ENCODE measurements around the gene CMTM8.
A peak's percentile ranks its signal among the peaks of the same experiment; 100 is the strongest.

The CMTM8 gene

GRCh38 chr3:32310336-32310735 is 71.9 kb downstream of the CMTM8 start:
- no peak for DNase-seq

- DNase-seq: peak; percentile 40
Measured at GRCh38 chr3:32310918-32311839, 72.7 kb downstream of the CMTM8 start.

- DNase-seq: no peak
Measured at GRCh38 chr3:32312251-32312650, 73.8 kb downstream of the CMTM8 start.

- no peak for DNase-seq
Measured at GRCh38 chr3:32313169-32313568, 74.7 kb downstream of the CMTM8 start.

- DNase-seq: no peak
Measured at GRCh38 chr3:32313723-32314473, 75.4 kb downstream of the CMTM8 start.

DNA sequence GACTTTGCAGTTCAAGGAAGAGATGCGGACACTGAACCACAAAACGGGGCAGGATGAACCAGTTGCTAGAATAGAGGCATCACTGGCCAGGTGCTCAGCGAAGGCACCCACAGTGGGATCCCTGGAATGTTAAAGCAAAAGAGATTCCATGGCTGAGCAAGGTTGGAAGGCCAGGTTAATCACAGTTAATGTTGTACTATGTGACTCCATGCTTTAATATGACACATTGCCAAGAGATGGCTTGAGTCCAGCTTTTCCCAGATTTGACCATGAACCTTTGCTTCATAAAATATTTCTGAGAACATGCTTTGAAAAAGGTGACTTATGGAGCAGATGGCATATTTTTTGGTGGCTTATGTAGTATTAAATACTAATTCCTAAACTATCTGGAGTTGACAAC is 77.0 kb downstream of the CMTM8 start:
- no peak for DNase-seq

DNA sequence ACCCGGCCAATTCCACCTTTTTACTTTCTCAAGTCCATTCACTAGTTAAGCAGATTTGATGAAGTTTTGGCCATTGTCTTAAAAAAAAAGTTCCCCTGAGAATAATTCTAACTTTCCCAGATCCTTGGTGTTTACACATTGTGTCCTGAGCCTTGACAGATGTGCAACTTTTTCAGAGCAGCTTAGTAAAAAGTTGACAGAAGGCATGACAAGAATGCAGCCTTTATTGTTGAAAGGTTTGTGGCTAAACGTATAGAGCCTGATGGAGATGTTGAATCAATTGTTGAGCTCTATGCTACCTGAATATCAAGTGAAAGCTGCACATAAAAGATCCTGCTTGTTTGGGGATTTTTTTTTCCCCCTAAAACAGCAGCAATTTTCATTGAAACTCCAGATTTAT is 77.8 kb downstream of the CMTM8 start:
- DNase-seq: no peak

- no peak for DNase-seq
Measured at GRCh38 chr3:32316976-32317375, 78.5 kb downstream of the CMTM8 start.

GRCh38 chr3:32319607-32320006 is 81.1 kb downstream of the CMTM8 start:
- no peak for DNase-seq

- DNase-seq: no peak
Measured at GRCh38 chr3:32320080-32320479, 81.6 kb downstream of the CMTM8 start.

- no peak for DNase-seq
Measured at GRCh38 chr3:32321095-32321790, 82.8 kb downstream of the CMTM8 start.

DNA sequence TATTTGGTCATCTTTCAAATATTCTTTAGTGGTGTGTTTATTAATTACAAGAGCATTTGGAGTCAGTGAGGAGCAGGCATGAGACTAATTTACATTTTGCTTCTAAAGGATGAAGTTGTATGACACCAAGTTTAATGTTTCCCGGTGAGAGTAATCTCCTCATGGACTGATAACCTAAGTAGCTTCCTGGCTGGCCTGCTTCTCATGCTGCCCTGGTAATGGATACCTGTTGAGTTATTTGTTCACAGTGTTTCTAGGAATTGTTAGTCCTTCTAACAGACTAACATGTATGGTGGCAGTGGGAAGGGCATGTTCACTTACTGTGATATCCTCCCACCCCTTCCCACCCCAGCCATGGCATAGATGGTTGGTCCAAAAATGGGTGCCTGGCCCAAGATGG is 83.8 kb downstream of the CMTM8 start:
- no peak for DNase-seq

DNA sequence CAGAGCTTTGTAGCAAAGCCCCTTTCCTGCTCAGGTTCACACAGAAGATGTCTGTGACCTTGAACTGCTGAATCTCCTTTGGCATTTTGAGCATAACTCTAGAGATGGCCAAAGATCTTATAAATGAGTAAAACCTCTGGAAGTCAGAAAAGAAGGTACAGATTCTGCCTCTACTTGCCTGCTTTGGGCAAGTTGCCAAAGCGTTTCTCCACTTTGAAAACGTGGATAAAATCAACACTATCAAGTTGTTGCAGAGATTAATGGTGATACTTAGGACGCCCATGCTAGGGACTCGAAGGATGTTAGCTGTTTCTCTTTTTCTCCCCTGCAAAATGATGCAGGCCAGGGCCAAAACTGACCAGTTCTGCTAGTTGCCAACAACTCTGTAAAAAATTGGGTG is 85.1 kb downstream of the CMTM8 start:
- no peak for DNase-seq

GRCh38 chr3:32325201-32325600 is 86.7 kb downstream of the CMTM8 start:
- no peak for DNase-seq

DNA sequence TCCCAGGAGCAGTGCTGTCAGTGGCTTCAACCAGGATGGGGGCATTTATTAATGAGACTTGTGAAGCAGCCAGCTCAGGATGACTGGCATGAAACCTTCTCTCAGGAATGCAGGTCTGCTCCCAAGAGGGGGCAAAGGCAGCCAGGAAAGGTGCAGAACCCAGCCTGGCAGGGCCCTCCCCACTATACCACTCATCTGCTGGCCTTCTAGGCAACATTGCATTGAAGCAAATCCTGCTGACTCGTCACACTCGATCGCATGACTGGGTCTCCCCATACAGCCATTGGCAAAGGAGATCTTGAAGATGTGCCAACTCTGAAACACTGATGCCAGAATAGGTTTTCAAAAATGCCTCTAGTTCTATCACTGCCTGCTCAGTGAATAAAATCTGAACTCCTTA is 87.4 kb downstream of the CMTM8 start:
- DNase-seq: no peak

DNA sequence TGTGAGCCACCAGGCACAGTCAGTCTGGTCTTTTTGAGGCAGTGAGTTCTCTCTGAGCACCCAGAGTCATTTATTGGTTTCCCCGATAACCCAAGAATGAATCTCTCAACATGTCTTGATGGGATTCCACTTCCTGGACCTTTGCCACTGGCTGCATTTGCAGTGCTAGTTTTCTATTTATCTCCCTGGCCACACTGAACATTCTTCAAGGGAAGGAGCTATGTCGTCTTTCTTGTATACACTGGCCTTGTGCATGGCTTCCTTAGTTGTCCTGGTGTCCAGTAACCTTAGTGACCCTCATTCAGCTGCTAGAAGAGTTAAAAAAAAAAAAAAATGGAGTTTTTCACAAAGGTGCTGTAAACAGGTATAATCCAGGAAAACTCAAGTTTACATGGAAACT is 88.3 kb downstream of the CMTM8 start:
- DNase-seq: no peak

DNA sequence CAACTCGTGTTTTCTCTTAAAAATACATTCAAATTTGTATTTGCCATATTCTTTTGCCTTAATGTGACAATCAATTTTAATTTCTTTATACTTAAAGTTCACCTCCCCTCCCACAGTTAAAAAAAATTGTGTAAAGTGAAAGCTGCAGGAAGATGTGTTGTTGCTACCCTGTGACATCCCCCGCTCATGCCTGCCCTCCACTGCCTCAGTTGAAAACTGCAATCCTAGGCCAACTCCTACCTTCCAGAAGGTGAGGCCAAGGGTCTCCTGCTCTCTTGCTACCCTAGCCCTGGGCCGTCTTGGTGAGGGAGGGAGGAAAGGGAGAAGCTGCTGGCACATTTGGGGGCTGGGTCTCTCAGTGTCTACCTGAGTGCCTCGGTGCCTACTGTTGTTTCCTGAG is 96.2 kb downstream of the CMTM8 start:
- no peak for DNase-seq

DNA sequence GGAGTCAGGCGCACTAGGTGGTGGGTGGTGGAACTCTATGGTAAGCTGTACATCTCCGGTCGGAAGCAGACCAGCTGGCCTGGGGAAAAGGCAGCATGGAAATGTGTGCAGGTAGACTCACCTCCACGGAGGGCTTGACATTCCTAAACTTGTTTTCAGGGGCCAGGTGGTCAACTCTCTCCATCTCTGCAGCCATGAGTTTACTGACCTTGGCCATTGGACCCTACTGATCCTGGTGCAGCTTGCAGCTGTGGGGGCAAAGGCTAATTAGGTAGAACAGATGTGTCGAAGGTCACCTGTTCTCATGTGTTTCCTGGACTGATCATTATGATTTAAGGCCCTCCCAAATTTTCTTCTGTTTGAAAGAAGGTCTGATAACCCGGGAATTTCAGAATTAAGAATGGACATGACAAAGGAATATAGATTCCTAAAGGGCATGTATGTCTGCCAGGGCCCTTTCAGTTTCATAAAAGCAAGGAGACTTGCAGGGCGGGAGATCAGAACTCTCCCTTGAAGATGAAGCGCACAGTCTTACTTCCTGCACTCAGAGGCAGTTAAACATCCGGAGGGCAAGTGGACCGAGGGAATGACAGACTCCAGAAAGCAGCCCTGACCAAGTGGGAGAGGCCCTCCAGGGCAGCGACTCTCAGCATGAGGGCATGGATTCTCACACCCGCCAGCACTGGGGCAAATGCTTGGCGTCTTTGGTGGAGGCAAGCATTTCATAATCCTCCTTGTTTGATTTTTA is 97.1 kb downstream of the CMTM8 start:
- no peak for DNase-seq

DNA sequence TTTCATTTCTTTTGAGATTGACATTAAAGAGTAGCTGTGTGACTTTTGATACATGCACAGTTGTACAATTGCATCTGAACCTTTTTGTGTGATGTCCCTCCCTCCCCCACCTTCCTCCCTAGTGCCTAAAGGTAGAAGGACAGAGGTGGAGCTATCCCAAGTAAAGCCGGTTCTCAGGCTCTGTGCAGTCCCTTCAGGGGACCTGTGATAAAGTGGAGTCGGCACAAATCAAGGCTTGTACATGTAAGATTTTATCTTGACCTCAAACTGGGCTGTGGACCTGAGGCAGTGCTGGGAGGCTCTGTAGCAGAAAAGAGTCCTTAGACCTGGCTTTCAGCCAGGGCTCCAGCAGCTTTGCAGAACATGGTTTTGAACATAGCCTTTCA is 97.6 kb downstream of the CMTM8 start:
- DNase-seq: no peak

DNA sequence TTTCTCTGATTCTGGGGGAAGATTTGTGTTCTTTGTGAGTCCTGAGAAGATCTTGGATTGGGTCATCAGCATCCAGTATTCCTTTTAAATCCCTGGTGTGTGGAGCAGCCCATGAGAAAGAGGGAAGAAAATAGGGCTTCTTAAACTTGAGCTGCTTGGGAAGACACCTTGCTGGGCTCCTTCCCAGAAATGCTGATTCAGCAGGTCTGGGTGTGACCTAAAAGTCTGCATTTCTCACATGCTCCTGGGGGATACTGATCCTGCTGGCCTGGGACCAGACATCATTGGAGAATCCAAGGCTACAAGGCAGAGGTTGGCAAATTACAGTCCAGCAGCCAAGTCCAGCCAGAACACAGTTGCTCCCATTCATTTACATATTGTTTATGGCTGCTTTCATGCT is 99.0 kb downstream of the CMTM8 start:
- DNase-seq: no peak

GRCh38 chr3:32340039-32340438 is 101.6 kb downstream of the CMTM8 start:
- DNase-seq: peak; percentile 24

DNA sequence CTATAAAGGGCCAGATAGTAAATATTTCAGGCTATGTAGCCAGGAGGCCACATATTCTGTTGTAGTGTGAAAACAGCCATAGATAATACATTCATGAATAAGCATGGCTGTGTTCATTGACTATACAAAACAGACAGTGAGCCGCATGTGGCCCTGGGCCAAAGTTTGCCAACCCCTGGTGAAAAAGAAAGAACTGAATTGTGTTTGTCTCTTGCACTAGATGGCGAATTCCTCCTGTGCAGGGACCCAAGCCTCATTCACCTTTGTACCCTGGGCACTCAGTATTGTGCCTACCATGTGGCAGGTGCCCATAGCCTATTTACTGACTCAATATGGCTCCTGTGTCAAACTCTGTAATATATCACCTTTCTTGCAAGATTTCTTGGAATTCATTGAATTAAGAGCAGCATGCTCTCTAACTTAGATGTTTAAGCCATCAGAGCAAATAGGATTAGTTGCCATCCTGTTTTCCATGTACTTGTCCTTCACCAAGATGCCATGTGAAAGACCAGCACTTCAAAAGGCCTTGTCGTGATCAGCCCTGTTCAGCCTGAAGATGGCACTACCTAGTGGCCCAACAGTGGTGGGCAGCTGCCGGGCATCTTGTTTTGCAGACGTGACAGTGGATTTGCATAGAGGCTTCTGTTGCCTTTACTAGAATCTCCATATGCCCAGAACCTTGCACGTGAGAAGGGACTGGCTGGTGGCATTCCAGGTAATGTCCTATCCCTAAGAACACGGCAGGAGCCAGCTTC is 102.3 kb downstream of the CMTM8 start:
- DNase-seq: no peak

All from NCI-H2171 (cell line).